HG02642 (cell line): ENCODE measurements around the gene CLCN2.

ENCODE experiments used
- ATAC-seq: cut with Tn5 transposase; IDR thresholded peaks from one replicate; pipeline ENCODE4 v1.9.1; 2021; ENCODE audit warnings: mild to moderate bottlenecking; ENCODE audit not compliant: unreplicated experiment, poor library complexity

Gene CLCN2

GRCh38 chr3:184306341-184306972 lies 54.9 kb downstream of the CLCN2 start:
- no peak for ATAC-seq

- ATAC-seq = no peak
Observed at GRCh38 chr3:184305577-184305976, 55.8 kb downstream of the CLCN2 start.

DNA sequence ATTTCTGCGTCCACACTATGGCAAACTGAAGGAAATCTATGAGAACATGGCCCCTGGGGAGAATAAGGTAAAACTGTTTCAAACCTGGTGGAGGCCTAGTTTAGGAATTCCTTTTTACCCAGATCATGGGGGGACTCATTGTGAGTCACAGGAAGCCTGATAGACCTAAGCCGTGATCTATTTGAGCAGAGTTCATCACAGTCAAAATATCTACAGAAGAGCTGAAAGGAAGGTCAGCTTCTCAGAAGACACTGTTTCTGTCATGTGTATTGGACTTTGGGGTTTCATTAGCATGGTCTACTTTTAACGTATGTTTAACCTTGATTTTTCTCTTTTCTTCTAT lies 61.1 kb downstream of the CLCN2 start:
- no peak for ATAC-seq

GRCh38 chr3:184299488-184300377 lies 61.7 kb downstream of the CLCN2 start:
- ATAC-seq = no peak

DNA sequence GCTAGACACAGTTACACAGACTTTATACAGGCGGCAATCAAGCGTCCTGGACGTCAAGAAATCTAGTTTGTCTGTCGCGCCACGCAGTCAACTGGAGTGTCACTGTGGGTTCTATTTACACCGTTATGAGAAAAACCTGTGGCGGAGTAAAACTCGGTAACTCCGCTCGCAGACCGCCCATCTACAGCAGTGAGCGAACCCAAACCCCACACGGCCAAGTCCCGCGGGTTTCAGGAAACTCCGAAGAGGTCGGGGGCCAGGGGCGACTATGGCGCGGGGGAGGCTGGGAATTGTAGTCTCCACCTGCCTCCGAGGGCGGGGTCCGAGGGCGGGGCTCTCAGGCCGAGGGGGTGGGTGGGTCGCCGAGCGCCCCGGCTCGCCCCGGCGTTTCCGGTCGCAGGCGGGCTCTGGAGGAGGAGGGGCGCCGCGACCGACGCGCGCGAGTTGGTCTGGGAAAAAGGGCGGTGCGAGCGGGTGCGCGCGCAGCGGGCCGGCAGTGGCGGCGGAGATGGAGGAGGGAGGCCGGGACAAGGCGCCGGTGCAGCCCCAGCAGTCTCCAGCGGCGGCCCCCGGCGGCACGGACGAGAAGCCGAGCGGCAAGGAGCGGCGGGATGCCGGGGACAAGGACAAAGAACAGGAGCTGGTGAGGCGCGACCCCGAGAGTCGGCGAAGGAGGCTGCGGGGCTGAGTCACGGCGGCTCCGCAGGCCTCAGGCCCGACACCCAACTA lies 62.5 kb downstream of the CLCN2 start, which contains the start of gene PSMD2:
Gene PSMD2, plus strand, starts transcription at position 483 of the 729 bp plus-strand sequence. Its CDS starts 26 bp downstream, at position 509.
- peak; percentile 93 for ATAC-seq

DNA sequence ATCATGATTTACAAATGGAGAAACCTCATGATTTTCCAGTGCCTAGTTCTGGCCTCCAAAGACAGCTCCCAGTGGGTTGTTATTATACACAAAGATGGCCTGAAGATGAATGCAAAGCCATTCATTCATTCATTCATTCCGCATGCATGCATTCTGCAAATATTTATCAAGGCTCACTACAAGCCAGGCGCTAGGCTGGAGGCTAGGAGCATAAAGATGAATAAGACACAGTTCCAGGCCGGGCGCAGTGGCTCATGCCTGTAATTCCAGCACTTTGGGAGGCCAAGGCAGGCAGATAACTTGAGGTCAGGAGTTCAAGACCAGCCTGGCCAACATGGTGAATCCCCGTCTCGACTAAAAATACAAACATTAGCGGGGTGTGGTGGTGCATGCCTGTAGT lies 64.8 kb downstream of the CLCN2 start:
- no peak for ATAC-seq
